HL-60 (cell line): ENCODE data around the gene EXOC8.

ENCODE experiments used
- CTCF ChIP-seq: IDR thresholded peaks from one replicate; pipeline ENCODE4 v1.5.1; 2011; ENCODE audit warnings: low read length, control low read depth, inconsistent platforms; ENCODE audit not compliant: insufficient read depth
- GABPA ChIP-seq: IDR thresholded peaks from 2 replicates; pipeline ENCODE4 v1.6.1; 2012; ENCODE audit warnings: low read depth
- POLR2AphosphoS5 ChIP-seq: IDR thresholded peaks from 2 replicates; pipeline ENCODE4 v1.6.1; 2012; ENCODE audit warnings: low read depth
- SPI1 ChIP-seq: IDR thresholded peaks from 2 replicates; pipeline ENCODE4 v1.6.1; 2012; ENCODE audit warnings: low read depth, mild to moderate bottlenecking, borderline replicate concordance
- TF ChIP-seq, protein P1 (sequence below): IDR thresholded peaks from 2 replicates; pipeline ENCODE4 v1.6.1; 2012; ENCODE audit warnings: low read depth; ENCODE audit not compliant: insufficient replicate concordance

DNA sequence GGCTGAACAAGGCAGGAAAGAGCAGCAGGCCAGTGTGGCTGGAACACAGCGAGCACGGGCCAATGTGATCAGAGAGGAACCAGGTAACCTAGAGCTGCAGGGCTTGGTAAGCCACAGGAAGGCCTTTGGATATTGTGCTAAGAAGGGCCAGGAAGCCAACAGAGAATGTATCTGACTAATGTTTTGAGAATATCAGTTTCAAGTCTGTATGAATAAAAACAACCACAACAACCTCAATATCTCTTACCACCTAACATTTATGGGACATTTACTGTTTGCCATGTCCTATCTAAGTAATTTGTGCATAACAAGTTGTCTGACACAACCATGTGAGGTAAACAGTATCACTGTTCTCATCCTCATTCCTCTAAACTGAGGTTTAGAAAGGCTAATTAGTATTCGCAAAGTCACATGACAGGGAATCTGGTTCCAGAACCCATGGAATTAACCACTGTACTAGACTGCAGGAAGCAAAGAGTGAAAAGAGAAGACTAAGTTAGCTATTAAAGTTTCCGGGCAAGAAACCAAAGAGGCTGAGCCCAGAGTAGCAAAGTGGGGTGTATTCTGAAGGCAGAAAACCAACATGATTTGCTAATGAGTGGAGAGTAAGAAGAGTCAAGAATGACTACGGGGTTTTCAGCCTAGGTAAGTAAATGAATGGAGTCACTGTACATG lies 39.4 kb upstream of the EXOC8 start:
- TF ChIP-seq CTCF (no peak), GABPA (no peak), POLR2AphosphoS5 (no peak), SPI1 (no peak)
- TF ChIP-seq, protein P1, sequence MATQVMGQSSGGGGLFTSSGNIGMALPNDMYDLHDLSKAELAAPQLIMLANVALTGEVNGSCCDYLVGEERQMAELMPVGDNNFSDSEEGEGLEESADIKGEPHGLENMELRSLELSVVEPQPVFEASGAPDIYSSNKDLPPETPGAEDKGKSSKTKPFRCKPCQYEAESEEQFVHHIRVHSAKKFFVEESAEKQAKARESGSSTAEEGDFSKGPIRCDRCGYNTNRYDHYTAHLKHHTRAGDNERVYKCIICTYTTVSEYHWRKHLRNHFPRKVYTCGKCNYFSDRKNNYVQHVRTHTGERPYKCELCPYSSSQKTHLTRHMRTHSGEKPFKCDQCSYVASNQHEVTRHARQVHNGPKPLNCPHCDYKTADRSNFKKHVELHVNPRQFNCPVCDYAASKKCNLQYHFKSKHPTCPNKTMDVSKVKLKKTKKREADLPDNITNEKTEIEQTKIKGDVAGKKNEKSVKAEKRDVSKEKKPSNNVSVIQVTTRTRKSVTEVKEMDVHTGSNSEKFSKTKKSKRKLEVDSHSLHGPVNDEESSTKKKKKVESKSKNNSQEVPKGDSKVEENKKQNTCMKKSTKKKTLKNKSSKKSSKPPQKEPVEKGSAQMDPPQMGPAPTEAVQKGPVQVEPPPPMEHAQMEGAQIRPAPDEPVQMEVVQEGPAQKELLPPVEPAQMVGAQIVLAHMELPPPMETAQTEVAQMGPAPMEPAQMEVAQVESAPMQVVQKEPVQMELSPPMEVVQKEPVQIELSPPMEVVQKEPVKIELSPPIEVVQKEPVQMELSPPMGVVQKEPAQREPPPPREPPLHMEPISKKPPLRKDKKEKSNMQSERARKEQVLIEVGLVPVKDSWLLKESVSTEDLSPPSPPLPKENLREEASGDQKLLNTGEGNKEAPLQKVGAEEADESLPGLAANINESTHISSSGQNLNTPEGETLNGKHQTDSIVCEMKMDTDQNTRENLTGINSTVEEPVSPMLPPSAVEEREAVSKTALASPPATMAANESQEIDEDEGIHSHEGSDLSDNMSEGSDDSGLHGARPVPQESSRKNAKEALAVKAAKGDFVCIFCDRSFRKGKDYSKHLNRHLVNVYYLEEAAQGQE = no peak
